Peyer's patch (tissue), 4 donors: ENCODE data around the gene PNLIPRP2. TPM values are rescaled to one million over a fixed set of nuclear protein-coding genes. Genes with fewer than 3 reads are reported as not detected.

Source experiments
- DNase-seq, 3 donors: peaks; one replicate each; pipeline ENCODE4 v3.0.0-alpha.2; 2017 to 2019
- H3K27ac ChIP-seq, 4 donors: fragments of 200-600 bp; sonication (generic); one replicate each; pipeline ENCODE4 v1.5.1; 2016 to 2019
- H3K27me3 ChIP-seq, 2 donors: fragments of 200-600 bp; sonication (generic); one replicate each; pipeline ENCODE4 v1.5.1; 2019
- H3K36me3 ChIP-seq, 3 donors: fragments of 200-600 bp; sonication (generic); one replicate each; pipeline ENCODE4 v1.5.1; 2016 to 2019
- H3K4me1 ChIP-seq, 4 donors: fragments of 200-600 bp; sonication (generic); one replicate each; pipeline ENCODE4 v1.5.1; 2016 to 2019
- H3K4me3 ChIP-seq, 4 donors: fragments of 200-600 bp; sonication (generic); 1 replicate in 3 of 4; 2 replicates in 1 of 4; pipeline ENCODE4 v1.5.1; 2016 to 2019; ENCODE audit warnings: mild to moderate bottlenecking in 1 of 4
- H3K9me3 ChIP-seq, 4 donors: fragments of 200-600 bp; sonication (generic); one replicate each; pipeline ENCODE4 v1.5.1; 2016 to 2019; ENCODE audit warnings: mild to moderate bottlenecking in 1 of 4
- POLR2A ChIP-seq, 2 donors: fragments of 450-650 bp; IDR thresholded peaks; one replicate each; pipeline ENCODE4 v1.5.1; 2017; ENCODE audit warnings: antibody characterized with exemption in 2 of 2, mild to moderate bottlenecking in 2 of 2, moderate library complexity in 2 of 2
- total RNA-seq, 4 donors: library from RNA; depleted of rRNA; stranded (reverse); fragments of >200 nt; gene quantifications; one replicate each; pipeline ENCODE4 v1.1.0, GENCODE V29; 2016
- TF ChIP-seq, protein P1 (sequence below), 6 experiments: fragments of 450-650 bp in 4 of 6; fragments of 200-600 bp in 2 of 6; sonication (generic) in 1 of 6; IDR thresholded peaks; one replicate each; pipeline ENCODE4 v1.5.1; 2017 to 2019; ENCODE audit warnings: antibody characterized with exemption in 6 of 6, mild to moderate bottlenecking in 3 of 6, moderate library complexity in 1 of 6

Gene PNLIPRP2
- total RNA-seq, 4 donors from 2014 or later = 9.9 to 161 (median 76.5) TPM

DNA sequence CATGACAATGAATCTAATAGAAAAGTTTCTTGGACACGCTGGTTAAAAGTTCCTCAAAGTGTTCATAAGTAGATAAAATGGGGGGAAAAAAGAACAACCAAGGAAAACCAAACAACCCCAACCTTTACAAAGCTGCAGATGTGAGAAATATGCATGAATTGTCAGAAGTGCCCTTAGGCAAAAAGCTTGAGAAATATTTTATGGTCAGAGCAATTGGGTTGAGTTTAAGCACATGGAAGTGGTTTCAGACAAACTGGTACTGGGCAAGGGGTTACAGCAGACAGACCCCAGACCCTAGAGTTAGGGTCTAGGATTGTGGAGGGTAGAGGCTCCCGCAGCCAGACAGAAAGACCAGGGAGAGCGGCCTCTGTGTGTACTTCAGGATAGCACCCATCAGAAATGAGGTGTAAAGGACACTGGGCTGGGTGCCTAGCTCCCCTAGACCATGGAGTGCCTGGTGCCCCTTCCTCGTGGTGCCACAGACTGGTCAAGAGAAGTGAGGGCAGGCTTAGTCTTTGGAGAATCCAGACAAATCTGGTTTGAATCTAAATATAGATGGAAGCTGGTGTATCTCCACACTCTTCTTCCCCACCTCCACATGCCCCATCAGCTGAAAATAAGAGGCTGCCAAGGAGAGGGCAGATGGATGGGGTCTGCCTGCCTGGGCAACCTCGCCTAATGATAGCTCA is 37.3 kb downstream of the PNLIPRP2 start:
- H3K4me1 ChIP-seq = no peaks in the 10 kb centered on the region
- H3K36me3 ChIP-seq = no peaks in the 10 kb centered on the region
- no peaks in the 10 kb centered on the region for H3K27me3 ChIP-seq
- TF ChIP-seq POLR2A (IDR thresholded peaks at IDR 0.05) = no peak
- TF ChIP-seq, protein P1, sequence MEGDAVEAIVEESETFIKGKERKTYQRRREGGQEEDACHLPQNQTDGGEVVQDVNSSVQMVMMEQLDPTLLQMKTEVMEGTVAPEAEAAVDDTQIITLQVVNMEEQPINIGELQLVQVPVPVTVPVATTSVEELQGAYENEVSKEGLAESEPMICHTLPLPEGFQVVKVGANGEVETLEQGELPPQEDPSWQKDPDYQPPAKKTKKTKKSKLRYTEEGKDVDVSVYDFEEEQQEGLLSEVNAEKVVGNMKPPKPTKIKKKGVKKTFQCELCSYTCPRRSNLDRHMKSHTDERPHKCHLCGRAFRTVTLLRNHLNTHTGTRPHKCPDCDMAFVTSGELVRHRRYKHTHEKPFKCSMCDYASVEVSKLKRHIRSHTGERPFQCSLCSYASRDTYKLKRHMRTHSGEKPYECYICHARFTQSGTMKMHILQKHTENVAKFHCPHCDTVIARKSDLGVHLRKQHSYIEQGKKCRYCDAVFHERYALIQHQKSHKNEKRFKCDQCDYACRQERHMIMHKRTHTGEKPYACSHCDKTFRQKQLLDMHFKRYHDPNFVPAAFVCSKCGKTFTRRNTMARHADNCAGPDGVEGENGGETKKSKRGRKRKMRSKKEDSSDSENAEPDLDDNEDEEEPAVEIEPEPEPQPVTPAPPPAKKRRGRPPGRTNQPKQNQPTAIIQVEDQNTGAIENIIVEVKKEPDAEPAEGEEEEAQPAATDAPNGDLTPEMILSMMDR (IDR thresholded peaks at IDR 0.05) = no peak
- H3K27ac ChIP-seq = no peak overlapping the region
- no peak for DNase-seq
- H3K4me3 ChIP-seq = no peak overlapping the region
- no peaks in the 10 kb centered on the region for H3K9me3 ChIP-seq

DNA sequence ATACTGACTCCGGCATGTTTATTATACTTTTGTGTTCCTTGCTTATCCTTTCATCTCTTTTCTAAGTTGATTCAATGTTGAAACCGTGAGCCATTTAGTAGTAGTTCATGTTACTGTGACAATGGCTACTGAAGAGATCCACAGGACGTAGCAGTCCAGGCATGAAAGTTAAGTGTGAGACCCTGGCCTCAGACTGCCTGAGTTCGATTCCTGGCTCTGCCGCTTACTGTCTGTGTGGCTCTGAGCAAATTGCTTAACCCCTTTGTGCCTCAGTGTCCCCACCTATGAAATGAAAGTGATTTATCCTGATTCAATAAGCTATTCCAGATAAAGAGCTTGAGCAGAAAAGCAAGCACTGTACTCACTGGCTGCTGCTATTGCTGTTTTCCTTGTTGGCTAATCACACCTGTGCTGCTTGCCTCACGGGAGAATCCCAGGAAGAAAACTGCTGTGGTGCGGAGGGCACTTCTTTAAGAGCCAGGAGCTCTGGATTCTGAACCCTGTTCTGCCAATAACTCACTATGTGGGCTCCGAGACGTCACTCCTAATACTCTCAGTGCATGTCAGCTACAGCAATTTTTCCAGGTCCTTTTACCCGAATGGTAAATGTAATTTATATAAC is 38.4 kb downstream of the PNLIPRP2 start:
- no peaks in the 10 kb centered on the region for H3K36me3 ChIP-seq

GRCh38 chr10:116660860-116661259 is 40.1 kb downstream of the PNLIPRP2 start:
- DNase-seq = no peak
- no peaks in the 10 kb centered on the region for H3K4me1 ChIP-seq
- no peak overlapping the region for H3K27ac ChIP-seq
- H3K27me3 ChIP-seq = no peaks in the 10 kb centered on the region
- no peaks in the 10 kb centered on the region for H3K36me3 ChIP-seq
- TF ChIP-seq, protein P1 (IDR thresholded peaks at IDR 0.05) = no peak
- no peak for TF ChIP-seq POLR2A (IDR thresholded peaks at IDR 0.05)
- H3K9me3 ChIP-seq = no peaks in the 10 kb centered on the region
- H3K4me3 ChIP-seq = no peak overlapping the region

More for the DNA sequence above, 38.4 kb downstream of the PNLIPRP2 start:
- DNase-seq = no peak
- TF ChIP-seq, protein P1 (IDR thresholded peaks at IDR 0.05) = no peak
- TF ChIP-seq POLR2A (IDR thresholded peaks at IDR 0.05) = no peak
- no peaks in the 10 kb centered on the region for H3K9me3 ChIP-seq
- H3K27me3 ChIP-seq = no peaks in the 10 kb centered on the region
- no peak overlapping the region for H3K4me3 ChIP-seq
- H3K4me1 ChIP-seq = no peaks in the 10 kb centered on the region
- no peak overlapping the region for H3K27ac ChIP-seq

GRCh38 chr10:116663342-116663741 is 42.6 kb downstream of the PNLIPRP2 start:
- no peaks in the 10 kb centered on the region for H3K27me3 ChIP-seq
- TF ChIP-seq, protein P1 (IDR thresholded peaks at IDR 0.05) = no peak
- TF ChIP-seq POLR2A (IDR thresholded peaks at IDR 0.05) = no peak
- no peaks in the 10 kb centered on the region for H3K4me1 ChIP-seq
- H3K36me3 ChIP-seq = no peaks in the 10 kb centered on the region
- H3K4me3 ChIP-seq = no peak overlapping the region
- H3K9me3 ChIP-seq = no peaks in the 10 kb centered on the region
- no peak for DNase-seq
- H3K27ac ChIP-seq = no peak overlapping the region

DNA sequence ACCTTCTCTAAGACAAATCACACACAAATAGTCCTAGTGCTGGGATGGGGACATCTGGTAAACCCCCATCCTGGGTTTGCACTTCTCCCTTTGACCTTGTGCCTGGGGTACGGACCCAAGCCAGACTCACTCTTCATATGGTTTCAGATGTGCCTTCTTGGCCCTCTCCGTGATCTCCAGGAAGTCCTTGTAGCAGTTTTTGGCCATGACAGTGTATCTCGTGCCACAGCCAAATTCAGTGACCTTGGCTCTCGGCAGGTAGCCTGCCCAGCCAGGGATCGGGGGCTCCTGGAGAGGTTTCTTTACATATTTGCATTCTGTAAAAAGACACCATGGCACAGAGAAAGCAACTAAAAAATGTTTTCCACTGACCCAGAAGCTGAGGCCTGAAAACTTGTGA is 43.9 kb downstream of the PNLIPRP2 start:
- Histone ChIP-seq H3K27ac (no peak overlapping the region), H3K36me3 (no peaks in the 10 kb centered on the region), H3K27me3 (no peaks in the 10 kb centered on the region), H3K4me3 (no peak overlapping the region), H3K4me1 (no peaks in the 10 kb centered on the region), H3K9me3 (no peaks in the 10 kb centered on the region)
- DNase-seq = no peak
- TF ChIP-seq, protein P1 (IDR thresholded peaks at IDR 0.05) = no peak
- TF ChIP-seq POLR2A (IDR thresholded peaks at IDR 0.05) = no peak
